HAP-1 (cell line): ENCODE results near the gene FTCD.

Source experiments
- DNase-seq, 2 experiments: peaks; one replicate each; pipeline ENCODE4 v3.0.0-alpha.2; 2016 to 2020; ENCODE audit warnings: low spot score in 2 of 2
- H3K27me3 ChIP-seq: fragments of 250-450 bp; sonication (Bioruptor Pico); 2 replicates; pipeline ENCODE4 v1.5.1; 2020; ENCODE audit warnings: low read depth, mild to moderate bottlenecking, moderate library complexity
- H3K36me3 ChIP-seq: fragments of 250-450 bp; sonication (Bioruptor Pico); replicated peaks from 2 replicates; pipeline ENCODE4 v1.5.1; 2020; ENCODE audit warnings: mild to moderate bottlenecking
- H3K4me1 ChIP-seq: fragments of 250-450 bp; sonication (Bioruptor Pico); 2 replicates; pipeline ENCODE4 v1.5.1; 2020; ENCODE audit warnings: mild to moderate bottlenecking
- H3K4me3 ChIP-seq: fragments of 250-450 bp; sonication (Bioruptor Pico); 2 replicates; pipeline ENCODE4 v1.5.1; 2020; ENCODE audit warnings: mild to moderate bottlenecking, moderate library complexity
- H3K9me3 ChIP-seq: fragments of 250-450 bp; sonication (Bioruptor Pico); 2 replicates; pipeline ENCODE4 v1.5.1; 2020; ENCODE audit warnings: mild to moderate bottlenecking, moderate library complexity
- in situ Hi-C: fragments of 300-500 bp; cut with MboI; formaldehyde crosslinking; loops from 3 replicates; pipeline ENCODE4 v1.14.3; 2020; ENCODE audit warnings: low sequenced_read_pairs, inconsistent platforms, mixed read lengths

Gene FTCD

GRCh38 chr21:46136739-46137349 is 18.5 kb downstream of the FTCD start:
- in situ Hi-C loops: no loop called here
- no peak for DNase-seq
- Histone ChIP-seq H3K27me3 (no peaks in the 10 kb centered on the region), H3K9me3 (no peaks in the 10 kb centered on the region), H3K4me3 (no peak overlapping the region), H3K4me1 (no peaks in the 10 kb centered on the region), H3K36me3 (no peaks in the 10 kb centered on the region)

DNA sequence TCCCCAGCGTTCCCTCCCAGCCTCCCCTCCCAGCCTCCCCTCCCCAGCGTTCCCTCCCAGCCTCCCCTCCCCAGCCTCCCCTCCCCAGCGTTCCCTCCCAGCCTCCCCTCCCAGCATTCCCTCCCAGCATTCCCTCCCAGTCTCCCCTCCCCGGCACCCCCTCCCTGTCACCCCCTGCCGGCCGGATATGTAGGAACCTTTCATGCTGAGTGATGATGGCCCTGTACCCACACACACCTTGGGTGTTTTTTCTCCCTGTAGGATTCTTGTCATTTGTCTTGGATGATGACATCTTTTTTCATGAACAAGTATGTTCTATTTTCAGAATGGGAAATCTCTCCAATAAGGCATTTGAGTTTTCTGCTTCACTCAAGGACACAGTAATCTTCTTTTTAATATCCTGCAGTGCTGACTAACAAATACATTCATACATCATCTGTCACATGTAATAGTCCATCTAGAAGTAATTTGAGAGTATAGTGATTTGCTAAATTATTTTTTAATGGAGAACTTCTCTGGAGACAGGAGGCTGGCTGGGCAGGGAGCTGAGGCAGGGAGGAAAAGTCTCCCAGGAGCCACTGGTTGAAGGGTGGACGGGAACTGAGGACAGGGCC is 19.5 kb downstream of the FTCD start:
- Histone ChIP-seq H3K9me3 (no peaks in the 10 kb centered on the region), H3K27me3 (no peaks in the 10 kb centered on the region), H3K36me3 (no peaks in the 10 kb centered on the region), H3K4me1 (no peaks in the 10 kb centered on the region), H3K4me3 (no peak overlapping the region)
- in situ Hi-C loops: no loop called here
- peak in 1 of 2 experiments; percentile 38 for DNase-seq

DNA sequence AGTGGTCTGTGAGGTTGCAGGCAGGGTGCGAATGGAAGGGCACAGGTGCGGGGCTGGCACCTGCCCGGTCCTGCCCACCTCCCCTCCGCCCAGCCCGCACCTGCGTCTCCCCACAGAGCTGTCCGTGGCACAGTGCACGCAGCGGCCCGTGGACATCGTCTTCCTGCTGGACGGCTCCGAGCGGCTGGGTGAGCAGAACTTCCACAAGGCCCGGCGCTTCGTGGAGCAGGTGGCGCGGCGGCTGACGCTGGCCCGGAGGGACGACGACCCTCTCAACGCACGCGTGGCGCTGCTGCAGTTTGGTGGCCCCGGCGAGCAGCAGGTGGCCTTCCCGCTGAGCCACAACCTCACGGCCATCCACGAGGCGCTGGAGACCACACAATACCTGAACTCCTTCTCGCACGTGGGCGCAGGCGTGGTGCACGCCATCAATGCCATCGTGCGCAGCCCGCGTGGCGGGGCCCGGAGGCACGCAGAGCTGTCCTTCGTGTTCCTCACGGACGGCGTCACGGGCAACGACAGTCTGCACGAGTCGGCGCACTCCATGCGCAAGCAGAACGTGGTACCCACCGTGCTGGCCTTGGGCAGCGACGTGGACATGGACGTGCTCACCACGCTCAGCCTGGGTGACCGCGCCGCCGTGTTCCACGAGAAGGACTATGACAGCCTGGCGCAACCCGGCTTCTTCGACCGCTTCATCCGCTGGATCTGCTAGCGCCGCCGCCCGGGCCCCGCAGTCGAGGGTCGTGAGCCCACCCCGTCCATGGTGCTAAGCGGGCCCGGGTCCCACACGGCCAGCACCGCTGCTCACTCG is 23.3 kb downstream of the FTCD start:
- in situ Hi-C loops: no loop called here
- Histone ChIP-seq H3K27me3 (no peaks in the 10 kb centered on the region), H3K4me3 (no peak overlapping the region), H3K36me3 (no peaks in the 10 kb centered on the region; the same call in 1 of the 2 replicates), H3K9me3 (no peaks in the 10 kb centered on the region), H3K4me1 (no peaks in the 10 kb centered on the region)
- no peak for DNase-seq

DNA sequence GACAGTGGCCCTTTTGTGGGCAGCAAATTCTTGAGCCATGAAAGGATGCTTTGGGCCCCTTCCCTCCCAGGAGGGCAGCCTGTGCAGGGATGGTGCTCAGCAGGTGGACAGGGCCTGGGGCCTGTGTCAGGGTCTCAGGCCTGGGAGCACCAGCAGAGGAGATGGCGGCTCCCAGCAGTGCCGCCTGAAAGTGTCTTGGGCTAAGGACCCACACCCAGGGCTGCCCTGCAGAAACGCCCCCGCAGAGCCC is 23.9 kb downstream of the FTCD start:
- Histone ChIP-seq H3K9me3 (no peaks in the 10 kb centered on the region), H3K36me3 (no peaks in the 10 kb centered on the region; the same call in 1 of the 2 replicates), H3K4me3 (no peak overlapping the region), H3K27me3 (no peaks in the 10 kb centered on the region), H3K4me1 (no peaks in the 10 kb centered on the region)
- no peak for DNase-seq
- in situ Hi-C loops: no loop called here

GRCh38 chr21:46130831-46131587 is 24.4 kb downstream of the FTCD start:
- no peak for DNase-seq
- Histone ChIP-seq H3K4me3 (no peak overlapping the region), H3K4me1 (no peaks in the 10 kb centered on the region), H3K27me3 (no peaks in the 10 kb centered on the region), H3K36me3 (no peaks in the 10 kb centered on the region; the same call in none of the 2 replicates), H3K9me3 (no peaks in the 10 kb centered on the region)
- in situ Hi-C loops: no loop called here

DNA sequence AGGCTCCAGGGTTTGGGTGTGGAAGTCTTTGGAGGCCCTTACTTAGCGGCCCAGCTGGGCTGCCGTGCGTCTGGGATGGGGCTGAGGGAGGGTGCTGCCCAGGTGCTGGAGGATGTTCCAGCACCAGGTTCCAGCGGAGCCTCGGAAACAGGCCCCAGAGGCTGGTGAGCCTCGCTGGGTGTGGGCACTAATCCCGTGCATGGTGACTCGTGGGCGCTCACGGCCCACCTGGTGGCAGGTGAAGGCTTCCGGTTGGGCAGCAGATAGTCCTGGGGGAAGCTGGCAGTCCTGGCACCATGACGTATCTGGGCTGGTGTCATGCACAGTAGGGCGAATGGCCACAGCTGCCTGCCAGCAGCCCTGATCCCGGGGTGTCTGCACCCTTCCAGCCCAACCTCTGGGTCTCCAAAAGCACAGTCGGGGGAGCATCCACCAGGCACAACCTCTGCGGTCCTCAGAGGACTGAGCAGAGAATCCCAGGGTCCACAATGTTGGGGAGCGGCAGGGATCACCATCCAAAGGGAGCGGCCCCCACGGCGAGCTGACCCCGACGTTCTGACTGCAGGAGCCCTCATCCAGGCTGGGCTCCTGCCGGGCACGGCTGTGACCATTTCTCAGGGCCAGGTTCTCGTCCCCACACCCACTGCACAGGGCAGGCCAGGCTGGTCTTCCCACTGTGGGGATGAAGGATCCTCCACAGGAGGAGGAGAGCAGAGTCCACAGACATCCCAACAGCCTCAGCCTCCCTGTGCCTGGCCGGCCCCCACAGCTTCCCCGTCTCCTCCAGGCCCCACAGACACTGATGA is 25.3 kb downstream of the FTCD start:
- H3K9me3 ChIP-seq: no peaks in the 10 kb centered on the region
- no peaks in the 10 kb centered on the region for H3K27me3 ChIP-seq
- in situ Hi-C loops: no loop called here
- H3K4me3 ChIP-seq: no peak overlapping the region
- no peaks in the 10 kb centered on the region; the same call in none of the 2 replicates for H3K36me3 ChIP-seq
- no peak for DNase-seq
- H3K4me1 ChIP-seq: no peaks in the 10 kb centered on the region

DNA sequence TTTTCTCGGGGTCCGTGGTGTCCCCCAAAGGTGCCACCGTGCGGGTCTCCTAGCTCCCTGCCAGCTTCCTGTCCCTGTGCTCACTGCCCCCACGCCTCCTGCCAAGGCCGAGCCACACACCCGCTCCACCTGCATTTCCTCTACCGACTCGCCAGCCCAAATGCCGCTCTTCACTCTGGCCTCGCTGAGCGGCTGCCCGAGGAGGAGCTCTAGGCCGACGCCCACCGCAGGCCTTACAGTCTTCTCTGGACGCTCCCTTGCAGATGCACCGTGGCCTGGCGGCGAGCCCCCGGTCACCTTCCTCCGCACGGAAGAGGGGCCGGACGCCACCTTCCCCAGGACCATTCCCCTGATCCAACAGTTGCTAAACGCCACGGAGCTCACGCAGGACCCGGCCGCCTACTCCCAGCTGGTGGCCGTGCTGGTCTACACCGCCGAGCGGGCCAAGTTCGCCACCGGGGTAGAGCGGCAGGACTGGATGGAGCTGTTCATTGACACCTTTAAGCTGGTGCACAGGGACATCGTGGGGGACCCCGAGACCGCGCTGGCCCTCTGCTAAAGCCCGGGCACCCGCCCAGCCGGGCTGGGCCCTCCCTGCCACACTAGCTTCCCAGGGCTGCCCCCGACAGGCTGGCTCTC is 26.3 kb downstream of the FTCD start:
- no peaks in the 10 kb centered on the region; the same call in none of the 2 replicates for H3K36me3 ChIP-seq
- in situ Hi-C loops: no loop called here
- H3K4me1 ChIP-seq: no peaks in the 10 kb centered on the region
- no peaks in the 10 kb centered on the region for H3K9me3 ChIP-seq
- DNase-seq: no peak
- no peak overlapping the region for H3K4me3 ChIP-seq
- H3K27me3 ChIP-seq: no peaks in the 10 kb centered on the region

- H3K36me3 ChIP-seq: no peaks in the 10 kb centered on the region; the same call in none of the 2 replicates
- in situ Hi-C loops: no loop called here
- no peaks in the 10 kb centered on the region for H3K27me3 ChIP-seq
- DNase-seq: no peak
- H3K9me3 ChIP-seq: no peaks in the 10 kb centered on the region
- H3K4me3 ChIP-seq: no peak overlapping the region
- no peaks in the 10 kb centered on the region for H3K4me1 ChIP-seq
These were observed 27.1 kb downstream of the FTCD start for GRCh38 chr21:46128106-46128932.

DNA sequence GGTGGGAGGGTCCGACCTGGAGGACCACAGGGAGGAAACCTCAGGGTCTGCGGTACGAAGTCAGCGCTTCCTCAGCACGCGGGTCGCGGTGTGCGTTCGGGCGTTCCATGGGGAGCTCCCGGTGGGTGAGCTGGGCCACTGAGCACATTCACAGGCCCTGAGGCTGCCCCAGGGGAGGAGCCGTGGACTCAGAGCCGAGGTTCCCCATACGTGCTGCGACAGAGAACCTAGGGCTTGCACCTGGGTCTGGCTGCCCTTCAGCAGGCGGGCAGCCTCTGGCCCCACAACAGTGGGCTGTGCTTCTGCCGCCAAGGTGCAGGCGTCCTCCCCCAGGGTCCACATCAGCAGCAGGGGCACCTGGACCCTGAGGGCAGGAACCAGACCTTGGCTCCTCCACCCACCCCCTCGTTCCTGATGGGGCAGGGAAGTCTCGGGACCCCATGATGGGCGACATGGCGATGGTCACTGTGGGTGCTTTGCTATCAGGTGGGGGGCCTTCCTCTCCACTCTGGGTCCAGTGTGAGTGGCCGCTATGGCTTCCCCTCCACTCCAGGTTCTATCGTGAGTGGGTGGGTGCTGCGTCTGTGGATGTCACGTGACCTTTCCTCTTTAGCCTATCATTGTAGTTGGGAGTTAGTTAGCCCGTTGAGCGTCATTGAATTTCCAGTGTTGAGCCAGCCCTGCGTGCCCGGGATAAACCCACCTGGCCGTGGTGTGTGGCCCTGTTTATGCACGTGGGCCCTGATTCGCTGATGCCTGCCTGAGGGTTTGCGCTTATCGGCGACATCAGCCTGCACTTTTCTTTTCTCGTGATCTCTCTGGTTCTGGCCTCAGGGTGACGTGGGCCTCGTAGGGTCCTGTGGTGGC is 27.9 kb downstream of the FTCD start:
- DNase-seq: no peak
- in situ Hi-C loops: no loop called here
- no peaks in the 10 kb centered on the region; the same call in none of the 2 replicates for H3K36me3 ChIP-seq
- H3K27me3 ChIP-seq: no peaks in the 10 kb centered on the region
- no peak overlapping the region for H3K4me3 ChIP-seq
- no peaks in the 10 kb centered on the region for H3K9me3 ChIP-seq
- H3K4me1 ChIP-seq: no peaks in the 10 kb centered on the region

GRCh38 chr21:46126309-46127238 is 28.8 kb downstream of the FTCD start:
- Histone ChIP-seq H3K4me3 (no peak overlapping the region), H3K36me3 (no peaks in the 10 kb centered on the region; the same call in none of the 2 replicates), H3K27me3 (no peaks in the 10 kb centered on the region), H3K9me3 (no peaks in the 10 kb centered on the region), H3K4me1 (no peaks in the 10 kb centered on the region)
- in situ Hi-C loops: no loop called here
- DNase-seq: no peak

DNA sequence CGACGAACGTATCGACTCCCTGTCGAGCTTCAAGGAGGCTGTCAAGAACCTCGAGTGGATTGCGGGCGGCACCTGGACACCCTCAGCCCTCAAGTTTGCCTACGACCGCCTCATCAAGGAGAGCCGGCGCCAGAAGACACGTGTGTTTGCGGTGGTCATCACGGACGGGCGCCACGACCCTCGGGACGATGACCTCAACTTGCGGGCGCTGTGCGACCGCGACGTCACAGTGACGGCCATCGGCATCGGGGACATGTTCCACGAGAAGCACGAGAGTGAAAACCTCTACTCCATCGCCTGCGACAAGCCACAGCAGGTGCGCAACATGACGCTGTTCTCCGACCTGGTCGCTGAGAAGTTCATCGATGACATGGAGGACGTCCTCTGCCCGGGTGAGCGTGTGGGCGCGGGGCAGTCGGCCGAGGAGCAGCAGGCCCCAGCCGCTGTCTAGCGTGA is 29.5 kb downstream of the FTCD start:
- in situ Hi-C loops: no loop called here
- DNase-seq: no peak

More for the DNA sequence above, 29.5 kb downstream of the FTCD start:
- Histone ChIP-seq H3K9me3 (no peaks in the 10 kb centered on the region), H3K4me3 (no peak overlapping the region), H3K27me3 (no peaks in the 10 kb centered on the region), H3K4me1 (no peaks in the 10 kb centered on the region), H3K36me3 (no peaks in the 10 kb centered on the region; the same call in none of the 2 replicates)
